ENCODE measurements around the gene SIK2.

- TF ChIP-seq ISL1 (CRISPR knock-in tag; IDR thresholded peaks at IDR 0.05), result no peak
- no peak for TF ChIP-seq ZFP30 (CRISPR knock-in tag; IDR thresholded peaks at IDR 0.05)
These were observed 37.0 kb upstream of the SIK2 start for GRCh38 chr11:111565114-111565720.
